ENCODE data around the gene CCL19.

The CCL19 gene

DNA sequence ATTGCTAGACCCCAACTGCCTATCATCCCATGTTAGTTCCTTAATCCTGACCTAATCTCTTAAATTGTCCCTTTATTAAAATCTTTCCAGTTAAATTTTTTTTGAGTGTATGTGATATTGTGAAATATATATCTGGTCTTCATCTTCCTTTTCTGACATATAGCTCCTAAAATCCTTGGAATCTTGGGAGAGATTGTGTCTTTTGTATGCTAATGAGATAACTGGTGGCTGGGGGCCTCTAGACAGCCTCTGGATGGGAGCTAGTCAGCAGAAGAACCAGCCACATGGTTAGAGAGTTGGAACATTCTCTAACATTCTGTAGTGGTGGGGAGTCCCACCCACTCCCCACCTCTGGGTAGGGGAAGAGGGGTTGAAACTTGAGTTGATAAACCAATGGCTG is 3.7 kb upstream of the CCL19 start:
- no peak for DNase-seq (ENCODE audit: low read depth, low spot score)

DNA sequence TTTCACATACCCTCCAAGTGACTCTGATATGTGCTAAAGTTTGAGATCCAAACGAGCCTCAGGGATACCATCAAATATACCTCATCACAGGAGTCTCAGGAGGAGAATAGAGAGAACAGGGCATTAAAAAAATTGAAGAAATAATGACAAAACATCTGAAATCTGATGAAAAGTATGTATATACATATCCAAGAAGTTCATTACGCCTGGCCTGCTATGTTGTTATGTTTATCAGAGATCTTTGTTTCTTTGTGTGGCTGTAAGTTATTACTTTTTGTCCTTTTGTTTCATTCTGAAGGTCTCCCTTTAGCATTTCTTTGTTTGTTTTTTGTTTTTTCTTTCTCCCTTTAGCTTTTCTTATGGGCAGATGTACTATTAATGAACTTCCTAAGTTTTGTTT is 2.5 kb upstream of the CCL19 start:
- DNase-seq (ENCODE audit: low read depth, low spot score), result no peak

DNA sequence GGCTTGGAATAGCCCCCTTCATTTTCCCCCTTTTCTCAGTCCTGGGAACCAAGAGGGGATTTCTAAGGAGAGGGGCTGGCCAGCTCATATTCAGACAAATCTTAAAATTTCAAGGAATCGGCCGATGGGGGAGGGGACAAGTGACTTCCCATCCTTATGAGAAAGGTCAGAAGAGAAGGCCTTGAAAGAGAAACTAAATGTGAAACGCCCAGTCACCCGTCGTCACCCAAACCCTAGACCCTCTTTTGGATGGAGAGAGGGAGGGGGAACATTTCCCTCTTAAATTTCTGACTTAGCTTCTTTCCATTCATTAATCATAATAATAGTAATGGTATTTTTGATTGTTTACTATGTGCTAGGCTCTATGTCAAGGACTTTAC is 850 bp upstream of the CCL19 start:
- no peak for DNase-seq (ENCODE audit: low read depth, low spot score)

DNA sequence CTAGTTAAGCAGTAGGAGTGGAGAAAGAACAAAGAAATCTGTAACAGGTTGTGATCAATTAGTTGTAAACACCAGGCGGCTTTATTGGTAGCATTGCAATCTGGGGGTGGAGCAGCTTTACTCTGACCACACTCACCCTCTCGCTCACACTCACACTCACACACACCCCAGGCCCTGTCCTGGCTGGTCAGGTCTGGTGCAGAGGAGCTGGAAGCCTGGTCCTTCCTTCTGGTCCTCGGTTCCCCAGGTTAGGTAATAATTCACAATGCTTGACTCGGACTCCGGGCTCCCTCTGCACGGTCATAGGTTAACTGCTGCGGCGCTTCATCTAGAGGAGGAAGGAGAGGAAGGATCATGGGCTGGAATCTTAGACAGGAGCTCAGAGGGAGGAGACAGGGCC is 1.6 kb downstream of the CCL19 start:
- DNase-seq (ENCODE audit: low read depth, low spot score), result no peak

DNA sequence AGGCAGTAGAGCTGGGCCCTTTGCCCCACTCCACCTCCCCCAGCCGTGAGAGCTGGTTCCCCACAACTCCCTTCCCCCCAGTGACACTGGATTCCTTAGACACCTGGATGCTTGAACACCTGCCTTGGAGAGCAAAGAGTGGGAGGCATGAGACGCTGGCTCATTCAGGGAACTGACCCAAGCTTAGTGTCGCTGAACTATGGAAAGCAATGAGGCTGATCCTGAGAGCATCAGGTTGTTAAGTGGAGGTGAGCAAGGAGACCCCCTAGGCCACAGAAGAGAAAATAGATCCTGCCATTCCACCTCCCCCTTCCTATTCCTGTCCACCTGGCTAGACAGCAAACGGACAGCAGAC is 2.0 kb downstream of the CCL19 start:
- DNase-seq (ENCODE audit: low read depth, low spot score), result no peak

DNA sequence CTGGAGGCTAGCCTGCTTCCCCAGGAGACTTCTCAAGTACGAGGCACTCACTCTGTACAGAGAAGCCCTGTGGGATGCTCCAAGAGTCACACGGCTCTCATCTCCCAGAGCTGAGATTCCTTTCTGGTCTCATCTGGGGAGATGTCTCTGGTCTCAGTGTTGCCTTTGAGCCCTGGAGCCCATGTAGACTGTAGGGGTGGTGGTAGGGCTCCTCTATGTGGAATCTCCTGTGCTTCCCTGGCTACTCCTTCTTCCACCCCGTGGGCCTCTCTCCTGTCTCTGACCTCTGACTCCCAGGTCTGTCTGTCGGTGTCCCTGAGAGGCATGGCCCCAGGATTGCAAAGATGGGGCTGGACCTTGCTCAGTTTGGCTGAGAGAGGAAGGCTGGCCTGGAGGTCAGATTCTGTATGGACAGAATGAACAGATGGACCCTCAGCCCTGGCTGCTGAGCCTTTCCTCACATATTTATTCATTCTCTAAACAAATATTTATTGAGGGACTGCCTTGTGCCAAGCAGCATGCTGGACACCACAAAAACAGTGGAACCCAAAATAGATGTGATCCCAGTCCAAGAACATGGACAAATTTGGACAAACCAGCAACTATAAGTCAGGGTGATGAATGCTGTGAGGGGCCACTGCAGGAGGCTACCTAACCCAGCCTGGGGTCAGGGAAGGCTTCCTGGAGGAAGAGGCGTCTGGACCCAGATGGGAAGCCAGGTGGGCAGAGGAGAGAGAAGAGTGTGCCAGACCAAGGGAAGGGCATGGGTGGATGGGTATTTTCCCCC is 2.6 kb downstream of the CCL19 start:
- no peak for DNase-seq (ENCODE audit: low read depth, low spot score)

DNA sequence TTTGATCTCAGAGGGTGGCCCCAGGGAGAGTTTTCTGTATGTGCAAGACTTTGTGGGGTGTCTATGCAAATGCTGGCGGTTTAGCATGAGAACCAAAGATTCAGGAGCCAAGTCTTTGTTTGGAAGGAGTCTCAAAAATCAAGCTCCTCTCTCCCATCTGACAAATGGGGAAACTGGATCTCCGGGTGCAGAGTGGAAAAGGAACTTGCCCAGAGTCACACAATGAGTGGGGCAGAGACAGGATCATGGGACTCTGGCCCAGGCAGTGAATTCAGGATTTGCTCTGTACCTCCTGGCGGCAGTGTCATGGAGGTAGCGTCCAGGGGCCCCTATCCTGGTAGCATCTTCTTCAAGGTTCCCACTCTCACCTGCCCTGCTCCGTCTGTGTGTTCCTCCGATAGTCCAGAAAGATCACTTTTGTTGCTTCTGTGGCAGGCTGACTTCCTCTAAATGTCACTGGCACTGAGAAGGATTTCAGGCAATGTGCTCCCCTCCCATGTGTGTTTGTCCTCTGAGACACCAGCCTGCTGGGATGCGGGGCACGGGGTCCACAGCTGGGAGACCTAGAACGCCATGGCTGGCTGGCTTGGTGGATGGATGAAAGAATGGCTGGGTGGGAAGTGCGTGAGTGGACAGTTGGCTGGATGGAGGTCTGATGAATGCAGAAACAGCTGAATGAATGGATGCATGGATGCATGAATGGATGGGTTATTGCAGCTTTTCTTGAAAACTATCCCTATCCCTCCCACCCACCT is 3.6 kb downstream of the CCL19 start:
- no peak for DNase-seq (ENCODE audit: low read depth, low spot score)

DNA sequence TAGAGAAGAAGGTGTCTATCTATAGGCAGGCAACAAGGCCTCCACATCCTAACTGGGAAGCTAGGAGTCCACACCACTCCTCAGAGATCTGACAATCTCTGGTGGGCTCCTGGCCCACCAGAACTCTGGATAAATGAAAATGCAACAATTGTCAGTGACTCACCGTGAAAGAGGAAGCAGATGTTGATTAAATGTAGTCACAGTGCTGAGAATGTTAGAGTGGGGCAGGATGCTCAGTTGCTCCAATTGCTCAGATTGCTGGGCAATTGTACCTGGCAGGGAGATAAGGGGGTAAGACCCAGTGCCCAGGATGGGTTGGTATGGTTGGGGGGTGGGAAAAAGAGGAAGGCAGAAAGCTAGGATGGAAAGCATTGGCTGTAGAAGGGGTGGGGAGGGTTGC is 4.3 kb downstream of the CCL19 start:
- DNase-seq (ENCODE audit: low read depth, low spot score), result no peak

DNA sequence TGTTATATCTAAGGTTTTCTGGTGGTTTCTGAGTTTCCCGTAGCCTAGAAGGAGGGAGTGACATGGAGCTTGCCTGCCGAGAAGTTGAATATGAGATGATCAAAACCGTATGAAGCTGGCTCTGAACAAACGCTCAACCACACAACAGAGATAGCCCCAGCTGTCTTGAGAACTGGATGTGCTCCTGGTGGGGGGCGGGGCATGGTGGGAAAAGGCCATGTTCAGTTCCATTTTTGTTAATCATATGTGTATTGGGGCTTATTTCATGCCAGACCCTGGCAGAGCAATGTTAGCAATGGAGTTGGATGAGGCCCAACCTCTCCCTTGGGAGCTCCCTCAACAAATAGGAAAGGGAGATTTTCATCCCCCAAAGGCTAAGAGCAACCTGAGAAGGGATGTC is 4.8 kb downstream of the CCL19 start:
- no peak for DNase-seq (ENCODE audit: low read depth, low spot score)

DNA sequence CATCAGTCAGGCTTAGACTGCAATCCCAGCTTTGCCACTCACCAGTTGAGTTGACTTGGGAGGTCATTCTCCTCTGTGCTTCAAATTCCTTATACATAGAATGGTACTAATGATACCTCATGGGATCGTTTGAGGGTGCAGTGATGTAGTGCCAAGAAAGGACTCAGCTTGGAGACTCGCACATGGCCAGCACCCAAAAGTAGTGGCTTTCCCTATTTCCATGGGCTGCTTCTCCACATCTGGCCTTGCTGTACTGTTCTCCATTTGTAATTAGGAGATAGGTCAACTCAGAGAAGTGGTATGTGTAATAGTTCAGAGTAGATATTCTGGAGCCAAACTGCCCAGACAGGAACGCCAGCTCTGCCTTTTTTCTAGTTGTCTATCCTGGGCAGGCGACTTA is 5.5 kb downstream of the CCL19 start:
- DNase-seq (ENCODE audit: low read depth, low spot score), result no peak

DNA sequence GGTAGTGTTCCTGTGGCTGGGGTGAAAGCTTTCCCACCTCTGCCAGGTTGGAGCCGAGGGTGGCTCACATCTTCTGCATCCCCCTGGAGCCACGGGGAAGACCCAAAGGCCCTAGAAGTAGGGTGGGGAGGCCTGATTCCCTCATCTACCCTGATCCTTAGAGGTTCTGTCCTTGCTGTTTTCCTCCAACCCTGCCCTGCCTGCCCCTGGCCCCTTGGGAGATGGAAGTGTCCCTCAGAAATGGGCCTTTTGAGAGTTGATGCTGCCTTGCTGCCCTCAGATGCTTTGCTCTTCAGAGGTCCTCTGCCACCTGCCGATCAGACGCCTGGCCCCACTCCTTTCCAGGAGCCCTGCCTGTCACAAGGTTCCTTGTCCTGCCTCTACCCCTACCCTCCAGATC is 6.3 kb downstream of the CCL19 start:
- DNase-seq (ENCODE audit: low read depth, low spot score), result no peak

DNA sequence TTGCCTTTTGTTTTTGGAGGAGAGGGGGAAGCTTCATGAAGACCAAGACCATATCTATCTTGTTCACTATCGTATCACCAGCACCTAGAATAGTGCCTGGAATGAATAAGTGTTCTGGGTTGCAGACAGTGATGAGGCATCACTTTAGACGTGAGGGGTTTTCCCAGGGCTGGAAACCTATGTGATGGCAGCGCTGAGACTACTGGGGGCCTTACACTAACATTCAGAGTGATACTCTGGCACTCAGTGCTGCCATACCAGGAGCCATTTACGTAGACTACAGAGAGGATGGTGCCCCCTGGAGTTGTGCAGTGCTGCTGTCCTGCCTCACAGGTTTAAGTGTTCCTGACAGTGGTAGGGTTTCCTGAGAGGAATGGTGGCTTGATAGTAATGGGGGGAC is 6.9 kb downstream of the CCL19 start:
- DNase-seq (ENCODE audit: low read depth, low spot score), result no peak

DNA sequence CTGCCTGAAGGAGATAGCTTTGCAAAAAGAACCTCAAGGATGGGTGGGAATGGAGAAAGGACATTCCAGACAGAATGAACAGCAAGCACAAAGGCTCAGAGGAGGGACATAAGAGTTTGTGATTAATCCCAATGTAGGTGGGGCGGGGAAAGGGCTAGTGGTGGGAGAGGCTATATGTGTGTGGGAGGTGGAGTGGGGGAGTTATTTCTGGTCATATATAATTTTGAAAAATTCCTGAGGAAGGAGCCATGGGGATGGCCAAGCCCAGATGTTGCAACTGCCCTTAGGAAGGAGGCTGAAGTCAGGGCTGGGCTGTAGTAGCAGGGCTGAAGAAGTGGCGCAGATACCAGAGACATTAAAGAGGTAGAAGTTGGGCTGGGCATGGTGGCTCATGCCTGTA is 15.2 kb downstream of the CCL19 start:
- DNase-seq (ENCODE audit: low read depth, low spot score), result no peak

DNA sequence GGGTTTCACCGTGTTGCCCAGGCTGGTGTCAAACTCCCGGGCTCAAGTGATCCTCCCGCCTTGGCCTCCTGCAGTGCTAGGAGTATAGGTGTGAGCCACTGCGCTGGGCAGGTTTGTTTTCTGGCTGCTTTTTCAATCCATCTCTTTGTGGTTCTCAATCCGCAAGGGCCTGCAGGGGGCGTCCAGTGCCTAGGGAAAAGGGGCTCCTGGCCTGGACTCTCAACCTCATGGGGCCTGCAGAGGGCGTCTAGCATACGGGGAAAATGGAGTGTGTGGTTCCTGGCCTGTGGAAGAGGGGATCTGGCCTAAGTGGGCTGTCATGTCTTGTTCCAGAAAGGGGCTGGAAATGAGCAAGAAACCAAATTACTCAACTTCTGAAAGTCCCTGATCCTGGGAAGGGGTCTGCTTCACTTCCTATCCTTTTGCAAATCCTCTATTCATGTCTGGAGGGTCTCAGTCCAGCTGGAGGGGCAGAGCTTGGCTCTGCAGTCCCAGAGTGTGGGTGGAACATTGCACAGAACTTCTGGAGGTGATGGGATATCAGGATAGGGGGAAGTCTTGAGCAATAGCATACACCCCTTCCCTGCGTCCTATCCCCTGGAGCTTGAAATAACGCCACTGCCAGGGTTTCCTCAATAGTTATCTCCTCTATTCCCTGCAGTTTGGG is 15.9 kb downstream of the CCL19 start:
- DNase-seq (ENCODE audit: low read depth, low spot score), result peak; percentile 64

DNA sequence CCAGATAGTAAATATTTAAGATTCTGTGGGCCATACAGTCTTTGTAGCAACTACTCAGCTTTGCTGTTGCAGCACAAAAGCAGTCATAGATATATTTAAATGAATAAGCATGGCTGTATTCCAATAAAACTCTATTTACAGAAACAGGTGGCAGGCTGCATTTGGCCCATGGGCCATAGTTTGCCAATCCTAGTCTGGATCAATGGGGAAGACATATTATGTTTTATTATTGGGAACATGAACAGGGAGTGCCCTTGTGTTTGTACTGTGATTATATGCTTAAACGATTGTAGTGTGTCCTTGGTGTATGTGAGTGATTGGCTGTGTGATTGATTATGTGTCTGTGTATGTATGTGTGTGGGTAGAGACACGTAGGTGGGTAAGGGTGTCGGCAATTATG is 16.6 kb downstream of the CCL19 start:
- DNase-seq (ENCODE audit: low read depth, low spot score), result no peak

DNA sequence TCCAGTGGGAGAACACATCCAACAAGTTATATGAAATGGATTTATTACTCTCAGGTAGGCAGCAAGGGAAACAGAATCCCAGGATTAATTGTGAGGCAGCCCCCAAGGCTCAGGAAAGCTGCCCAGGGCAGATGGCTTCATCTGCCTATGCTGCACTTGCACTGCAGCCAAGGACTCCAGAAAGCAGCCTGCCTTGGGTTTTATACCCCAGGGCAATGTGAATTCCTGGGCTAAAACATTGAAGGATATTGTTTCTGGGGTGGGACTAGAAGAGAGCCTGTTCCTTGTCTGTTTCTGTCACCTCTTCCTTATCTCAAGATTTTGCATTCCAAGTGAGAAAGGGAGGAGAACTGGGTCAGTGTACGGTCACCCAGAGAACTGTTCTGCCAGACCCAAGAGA is 19.8 kb downstream of the CCL19 start:
- no peak for DNase-seq (ENCODE audit: low read depth, low spot score)

DNA sequence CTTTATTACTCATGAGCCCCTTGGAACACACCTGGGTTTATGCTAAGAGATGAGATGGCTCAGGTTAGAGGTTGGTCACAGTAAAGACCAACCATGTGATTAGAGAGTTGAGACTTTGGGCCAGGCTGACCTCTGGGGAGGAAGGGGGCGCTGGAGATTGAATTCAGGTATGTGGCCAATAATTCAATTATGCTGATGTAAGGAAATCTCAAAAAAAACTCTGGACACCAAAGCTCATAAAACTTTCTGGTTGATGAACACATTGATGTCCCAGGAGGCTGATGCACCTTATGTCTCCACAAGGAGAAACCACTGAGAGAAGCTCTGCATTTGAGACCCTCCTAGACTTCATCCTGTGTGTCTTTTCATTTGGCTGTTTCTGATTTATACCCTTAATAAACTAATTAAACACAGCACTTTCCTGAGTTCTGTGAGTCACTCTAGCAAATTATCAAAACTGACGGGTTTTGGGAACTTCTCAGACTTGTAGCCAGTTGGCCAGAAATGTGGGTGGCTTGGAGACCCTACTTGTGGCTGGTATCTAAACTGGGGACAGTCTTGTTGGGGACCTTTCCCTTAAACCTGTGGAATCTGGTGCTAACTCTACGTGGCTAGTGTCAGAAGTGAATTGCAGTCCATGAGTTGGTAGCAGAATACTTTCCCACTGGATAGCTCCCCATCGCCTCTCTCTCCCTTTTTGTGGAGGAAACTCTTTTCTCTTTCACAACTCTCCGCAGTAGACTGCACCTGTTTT is 21.1 kb downstream of the CCL19 start:
- DNase-seq (ENCODE audit: low read depth, low spot score), result no peak

DNA sequence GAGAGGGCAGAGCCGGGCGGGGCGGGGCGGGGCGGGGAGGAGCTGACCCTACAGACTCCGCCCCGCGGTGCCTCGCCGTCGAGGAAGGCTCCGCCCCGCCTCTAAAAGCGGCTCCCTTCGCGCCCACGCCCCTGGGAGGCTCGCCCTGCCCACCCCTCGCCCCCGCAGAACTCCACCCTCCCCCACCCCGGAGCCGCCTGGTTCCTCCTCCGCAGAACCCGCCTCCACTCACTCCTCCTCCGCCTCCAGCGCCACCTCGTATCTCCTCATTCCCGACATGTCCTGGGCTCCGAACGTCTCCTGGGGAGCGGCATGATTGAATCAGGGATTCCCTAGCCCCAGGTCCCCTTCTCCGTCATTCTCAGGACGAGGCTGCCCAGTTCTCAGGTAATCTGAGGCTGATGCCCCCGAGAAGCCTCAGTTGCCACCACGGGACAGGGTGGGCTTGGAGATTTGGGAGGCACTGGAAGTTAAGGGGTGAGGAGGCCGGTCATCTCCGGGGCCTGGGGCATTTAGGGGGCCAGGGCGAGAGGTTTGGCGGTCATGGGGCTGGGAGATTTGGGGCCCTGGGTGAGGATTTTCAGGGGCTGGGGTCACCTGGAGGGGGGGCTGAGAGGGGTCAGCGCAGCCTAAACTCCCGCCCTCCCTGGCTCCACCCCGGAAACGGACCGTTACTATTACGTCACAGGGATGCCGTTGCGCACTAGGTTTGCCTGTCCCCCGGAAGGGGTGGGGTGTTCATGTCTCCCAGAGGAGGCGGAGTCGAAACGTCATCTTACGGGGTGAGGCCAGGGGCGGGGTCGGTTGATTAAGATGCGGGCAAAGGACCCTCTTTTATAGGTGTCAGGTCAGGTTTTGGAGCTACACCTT is 25.5 kb downstream of the CCL19 start:
- peak; percentile 97 for DNase-seq (ENCODE audit: low read depth, low spot score)

DNA sequence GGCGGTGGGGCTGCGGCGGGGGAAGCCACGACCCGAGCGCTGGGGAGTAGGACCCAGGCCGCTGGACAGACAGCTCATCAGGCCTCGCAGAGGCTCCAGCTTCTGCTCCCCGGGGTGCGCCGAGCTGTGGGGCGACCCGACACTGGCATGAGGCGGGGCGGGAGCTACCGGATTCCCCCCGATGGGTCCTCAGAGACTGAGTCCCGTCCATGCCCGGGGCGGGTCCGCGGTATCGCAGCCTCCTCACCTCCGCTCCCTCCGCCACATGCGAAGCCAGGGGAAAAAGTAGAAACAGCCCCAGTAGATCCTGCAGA is 26.1 kb downstream of the CCL19 start:
- DNase-seq (ENCODE audit: low read depth, low spot score), result no peak

DNA sequence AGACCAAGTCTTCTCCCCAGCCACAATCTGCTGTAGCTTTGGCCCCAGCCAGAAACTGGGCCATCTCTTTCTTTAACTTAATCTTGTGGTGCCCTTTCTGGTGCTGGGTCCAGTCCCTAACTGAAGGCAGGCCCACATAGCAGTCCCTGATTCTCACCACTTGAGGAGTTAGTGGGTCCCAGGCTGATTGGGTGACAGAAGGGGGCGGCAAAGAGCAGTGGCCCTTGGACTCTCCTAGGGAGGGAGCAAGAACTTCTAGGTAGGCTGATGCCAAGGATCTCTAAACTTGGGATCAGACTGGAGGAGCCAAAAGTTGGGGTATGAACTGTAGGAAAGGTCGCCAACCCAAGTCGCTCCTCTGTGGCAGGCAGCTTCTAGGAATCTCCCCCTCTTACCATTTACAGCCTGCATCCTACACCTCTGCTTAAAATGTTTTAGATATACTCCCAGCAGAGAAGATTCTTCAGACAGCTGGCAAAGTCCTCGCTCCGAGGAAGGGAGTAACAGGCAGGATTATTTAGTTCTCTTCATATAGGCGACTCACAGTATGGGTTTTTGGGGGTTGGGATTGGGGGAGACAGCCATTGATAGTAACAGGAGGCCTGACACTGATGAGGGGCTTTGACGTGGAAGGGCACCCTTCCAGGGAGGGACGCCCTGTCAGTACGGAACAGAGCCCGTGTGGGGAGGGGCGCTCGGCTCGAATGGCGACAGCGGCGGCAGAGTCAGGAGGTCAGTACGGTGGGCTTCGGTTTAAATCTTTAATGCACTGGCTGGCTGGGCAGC is 26.6 kb downstream of the CCL19 start:
- peak; percentile 73 for DNase-seq (ENCODE audit: low read depth, low spot score)

DNA sequence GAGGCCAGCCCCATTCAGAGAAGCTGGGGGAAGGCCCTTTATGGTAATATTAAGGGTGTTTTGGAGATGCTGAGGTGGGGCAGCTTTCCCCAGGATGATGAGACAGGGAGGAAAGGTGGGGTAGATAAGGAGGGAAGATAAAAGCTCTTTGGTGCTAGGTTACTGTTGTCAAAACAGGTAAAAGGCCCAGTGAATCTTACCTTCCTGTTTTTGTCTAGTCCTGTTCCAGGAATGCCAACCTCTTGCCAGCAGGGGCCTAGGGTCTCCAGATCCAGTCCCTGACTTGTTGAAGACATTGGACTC is 27.8 kb downstream of the CCL19 start:
- DNase-seq (ENCODE audit: low read depth, low spot score), result no peak

Measured in astrocyte of the hippocampus (primary cell).